HUES64 (cell line): Measurements from ENCODE around the gene MS4A15.
"Not testable (repeated sequence)": the region's sequence is repeated elsewhere in the genome, so short reads cannot be mapped to it uniquely, and the experiment has no call there.

ENCODE experiments used
- H3K27ac ChIP-seq: 2 replicates; pipeline ENCODE4 v1.7.0; 2013; ENCODE audit warnings: low read depth, low read length, inconsistent platforms
- H3K27me3 ChIP-seq: 2 replicates; pipeline ENCODE4 v1.6.1; 2013; ENCODE audit warnings: mild to moderate bottlenecking, low read length; ENCODE audit not compliant: insufficient read depth
- H3K36me3 ChIP-seq: 2 replicates; pipeline ENCODE4 v1.6.1; 2013; ENCODE audit warnings: mild to moderate bottlenecking, low read length; ENCODE audit not compliant: insufficient read depth
- H3K4me1 ChIP-seq: 2 replicates; pipeline ENCODE4 v1.6.1; 2013; ENCODE audit warnings: mild to moderate bottlenecking, low read length, moderate library complexity; ENCODE audit not compliant: insufficient read depth
- H3K4me3 ChIP-seq: 2 replicates; pipeline ENCODE4 v1.5.1; 2013; ENCODE audit warnings: mild to moderate bottlenecking, low read length, moderate library complexity
- H3K9ac ChIP-seq: 2 replicates; pipeline ENCODE4 v1.6.1; 2013; ENCODE audit warnings: mild to moderate bottlenecking, low read depth, low read length
- H3K9me3 ChIP-seq: 2 replicates; pipeline ENCODE4 v1.6.1; 2013; ENCODE audit warnings: low read depth, low read length; ENCODE audit not compliant: insufficient read depth
- WGBS: fragments of 150-250, 120-280 bp; methylation state at CpG from one replicate; pipeline ENCODE4 v1.1.7; 2013; ENCODE audit warnings: missing lambda C conversion rate; 5-methylcytosine and 5-hydroxymethylcytosine counted together

Gene MS4A15

DNA sequence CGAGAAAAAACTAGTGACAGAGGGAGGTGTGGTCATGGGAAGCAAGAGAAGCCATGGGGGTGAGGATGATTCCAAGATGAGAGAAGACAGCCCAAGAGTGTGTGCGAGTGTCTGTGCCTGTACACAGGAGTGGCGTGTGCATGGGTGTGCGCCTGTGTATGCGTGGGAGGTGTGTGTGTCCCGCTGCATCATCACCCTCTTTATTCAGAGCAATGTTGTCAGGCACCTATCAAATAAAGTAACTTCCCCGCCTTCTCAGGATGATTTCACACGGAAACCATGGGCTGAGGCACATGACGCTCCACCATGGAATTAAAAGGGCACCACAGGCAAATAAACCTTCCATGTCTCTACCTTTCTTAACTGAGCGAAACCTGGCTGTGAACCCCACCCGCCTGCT lies 53.0 kb downstream of the MS4A15 start:
- Histone ChIP-seq H3K9ac (no peak overlapping the region), H3K27me3 (no peaks in the 10 kb centered on the region; the same call in 1 of the 2 replicates), H3K9me3 (no peaks in the 10 kb centered on the region), H3K27ac (no peak overlapping the region), H3K36me3 (no peaks in the 10 kb centered on the region), H3K4me3 (no peak overlapping the region), H3K4me1 (no peaks in the 10 kb centered on the region)
- WGBS, result 95% methylated on average over 11 of the region's 11 CpGs

GRCh38 chr11:60810151-60810550 lies 53.5 kb downstream of the MS4A15 start:
- no peak overlapping the region for H3K9ac ChIP-seq
- WGBS, result 97% methylated on average over 4 of the region's 4 CpGs

DNA sequence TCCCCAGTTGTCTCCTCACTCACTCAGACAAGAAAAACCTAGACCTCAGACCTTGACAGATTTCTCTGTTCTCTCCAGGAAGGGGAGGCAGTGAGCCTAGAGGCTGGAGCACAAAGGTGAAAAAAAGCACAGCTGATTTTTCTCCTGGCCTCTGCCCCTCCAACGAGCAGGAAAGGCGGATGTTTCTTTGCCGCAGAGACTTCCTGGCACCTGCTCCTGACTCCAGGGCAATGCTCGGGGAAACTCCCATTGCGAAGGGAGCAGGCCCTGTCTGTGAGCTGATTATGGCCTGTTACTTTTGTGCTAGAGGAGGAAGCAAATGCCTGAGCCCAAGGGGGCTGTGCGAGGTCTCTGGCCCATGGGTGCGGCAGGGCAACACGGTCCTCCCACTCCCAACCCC lies 53.9 kb downstream of the MS4A15 start:
- H3K4me1 ChIP-seq, result no peaks in the 10 kb centered on the region
- no peaks in the 10 kb centered on the region for H3K9me3 ChIP-seq
- WGBS, result 85% methylated on average over 8 of the region's 8 CpGs
- no peak overlapping the region for H3K9ac ChIP-seq
- no peaks in the 10 kb centered on the region for H3K36me3 ChIP-seq
- H3K4me3 ChIP-seq, result no peak overlapping the region
- no peak overlapping the region for H3K27ac ChIP-seq
- H3K27me3 ChIP-seq, result no peaks in the 10 kb centered on the region; the same call in 1 of the 2 replicates

More at GRCh38 chr11:60810151-60810550, 53.5 kb downstream of the MS4A15 start:
- no peaks in the 10 kb centered on the region for H3K36me3 ChIP-seq
- H3K27ac ChIP-seq, result no peak overlapping the region
- H3K27me3 ChIP-seq, result no peaks in the 10 kb centered on the region; the same call in 1 of the 2 replicates
- no peaks in the 10 kb centered on the region for H3K9me3 ChIP-seq
- no peaks in the 10 kb centered on the region for H3K4me1 ChIP-seq
- no peak overlapping the region for H3K4me3 ChIP-seq

GRCh38 chr11:60813324-60813723 lies 56.7 kb downstream of the MS4A15 start:
- H3K27ac ChIP-seq, result no peak overlapping the region
- H3K4me1 ChIP-seq, result no peaks in the 10 kb centered on the region
- WGBS, result 90% methylated on average over 1 of the region's 1 CpG
- no peak overlapping the region for H3K4me3 ChIP-seq
- no peak overlapping the region for H3K9ac ChIP-seq
- H3K27me3 ChIP-seq, result no peaks in the 10 kb centered on the region; the same call in 1 of the 2 replicates
- H3K36me3 ChIP-seq, result no peaks in the 10 kb centered on the region
- H3K9me3 ChIP-seq, result peaks cover 10% of the 10 kb centered on the region

- WGBS, result 88% methylated on average over 2 of the region's 2 CpGs
- no peaks in the 10 kb centered on the region for H3K36me3 ChIP-seq
- H3K9ac ChIP-seq, result no peak overlapping the region
- H3K4me3 ChIP-seq, result no peak overlapping the region
- H3K27me3 ChIP-seq, result no peaks in the 10 kb centered on the region; the same call in 1 of the 2 replicates
- H3K9me3 ChIP-seq, result peaks cover 10% of the 10 kb centered on the region
- no peak overlapping the region for H3K27ac ChIP-seq
- H3K4me1 ChIP-seq, result no peaks in the 10 kb centered on the region
Observed at GRCh38 chr11:60814112-60814511, 57.4 kb downstream of the MS4A15 start.

DNA sequence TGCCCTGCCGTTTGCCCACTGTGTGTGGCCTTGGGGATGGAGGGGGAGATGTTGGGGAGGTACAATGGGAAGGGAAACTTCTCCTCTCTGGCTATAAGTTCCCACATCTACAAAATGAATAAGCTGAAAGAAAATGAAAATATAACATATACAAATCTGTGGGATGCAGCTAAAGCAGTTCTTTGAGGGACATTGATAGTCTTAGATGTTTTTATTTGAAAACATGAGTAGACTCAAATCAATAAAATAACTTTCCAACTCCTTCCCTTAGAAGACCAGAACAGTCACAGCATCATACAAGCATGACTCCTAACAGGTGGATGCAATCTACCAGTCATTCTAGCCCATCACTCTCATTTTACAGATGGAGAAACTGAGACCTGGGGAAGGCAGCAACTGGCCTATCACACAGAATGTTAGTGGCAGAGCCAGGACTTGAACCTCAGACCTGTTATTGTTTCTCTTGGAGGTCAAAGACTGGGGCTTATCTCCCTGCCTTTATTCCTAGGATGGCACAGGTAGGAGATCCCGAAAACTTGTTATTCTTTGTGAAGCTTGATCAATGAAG lies 60.0 kb downstream of the MS4A15 start:
- WGBS, result 95% methylated on average over 2 of the region's 2 CpGs
- Histone ChIP-seq H3K9ac (no peak overlapping the region), H3K27me3 (no peaks in the 10 kb centered on the region), H3K4me3 (no peak overlapping the region), H3K36me3 (no peaks in the 10 kb centered on the region), H3K9me3 (peaks cover 10% of the 10 kb centered on the region), H3K4me1 (no peaks in the 10 kb centered on the region), H3K27ac (no peak overlapping the region)

GRCh38 chr11:60818057-60818456 lies 61.4 kb downstream of the MS4A15 start:
- Histone ChIP-seq H3K36me3 (no peaks in the 10 kb centered on the region), H3K4me1 (no peaks in the 10 kb centered on the region), H3K27ac (no peak overlapping the region), H3K9me3 (peaks cover 10% of the 10 kb centered on the region), H3K9ac (no peak overlapping the region), H3K27me3 (no peaks in the 10 kb centered on the region), H3K4me3 (no peak overlapping the region)
- 88% methylated on average over 4 of the region's 4 CpGs for WGBS

DNA sequence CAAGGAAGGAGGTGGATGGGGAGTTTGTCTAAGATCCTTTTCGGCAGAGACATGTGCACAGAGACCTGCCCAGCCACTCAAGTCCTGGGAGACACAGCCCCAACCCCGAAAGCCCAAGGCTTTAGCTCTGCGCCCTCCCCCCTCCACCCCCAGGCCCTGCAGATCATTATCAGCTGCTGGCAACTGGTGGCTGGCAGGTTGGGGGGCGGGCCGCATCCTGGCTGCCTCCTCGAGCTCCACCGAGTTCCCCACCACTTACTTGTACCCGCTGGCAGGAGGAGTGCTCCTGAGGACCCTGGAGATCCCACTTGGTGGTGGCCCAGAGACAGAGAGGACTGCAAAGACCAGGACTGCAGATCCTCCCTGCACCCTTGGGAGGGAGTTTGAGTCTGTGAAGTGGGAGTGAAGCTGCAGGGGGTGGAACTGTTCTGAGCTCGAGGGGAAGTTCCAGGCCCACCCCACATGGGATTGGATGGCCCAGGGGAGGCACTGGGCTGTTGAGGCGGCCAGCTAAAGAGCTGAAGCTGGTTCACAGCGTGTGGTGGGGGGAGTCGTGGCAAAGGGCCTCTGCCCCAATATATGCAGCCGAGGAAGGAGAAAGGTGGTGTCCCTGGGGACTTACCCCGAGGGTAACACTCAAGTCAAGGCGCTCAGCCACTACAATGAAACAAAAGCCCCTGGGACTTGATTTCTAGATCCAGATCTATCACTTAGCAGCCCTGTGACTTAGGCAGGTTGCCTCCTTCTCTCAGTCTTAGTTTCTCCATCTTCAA lies 65.3 kb downstream of the MS4A15 start:
- H3K36me3 ChIP-seq, result no peaks in the 10 kb centered on the region
- peaks cover 3% of the 10 kb centered on the region for H3K9me3 ChIP-seq
- no peak overlapping the region for H3K9ac ChIP-seq
- no peaks in the 10 kb centered on the region for H3K27me3 ChIP-seq
- WGBS, result 86% methylated on average over 15 of the region's 15 CpGs
- no peaks in the 10 kb centered on the region for H3K4me1 ChIP-seq
- H3K27ac ChIP-seq, result no peak overlapping the region
- no peak overlapping the region for H3K4me3 ChIP-seq

DNA sequence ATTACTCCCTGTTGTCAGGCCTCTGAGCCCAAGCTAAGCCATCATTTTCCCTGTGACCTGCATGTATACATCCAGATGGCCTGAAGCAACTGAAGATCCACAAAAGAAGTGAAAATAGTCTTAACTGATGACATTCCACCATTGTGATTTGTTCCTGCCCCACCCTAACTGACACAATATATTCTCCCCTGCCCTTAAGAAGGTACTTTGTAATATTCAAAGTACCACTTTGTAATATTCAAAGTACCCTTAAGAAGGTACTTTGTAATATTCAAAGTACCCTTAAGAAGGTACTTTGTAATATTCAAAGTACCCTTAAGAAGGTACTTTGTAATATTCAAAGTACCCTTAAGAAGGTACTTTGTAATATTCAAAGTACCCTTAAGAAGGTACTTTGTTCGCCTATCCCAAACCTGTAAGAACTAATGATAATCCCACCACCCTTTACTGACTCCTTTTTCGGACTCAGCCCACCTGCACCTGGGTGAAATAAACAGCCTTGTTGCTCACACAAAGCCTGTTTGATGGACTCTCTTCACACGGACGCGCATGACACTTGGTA lies 67.2 kb downstream of the MS4A15 start:
- not testable (repeated sequence) for H3K4me1 ChIP-seq, H3K9me3 ChIP-seq, H3K36me3 ChIP-seq, H3K4me3 ChIP-seq, H3K27ac ChIP-seq, H3K9ac ChIP-seq, H3K27me3 ChIP-seq
- 91% methylated on average over 5 of the region's 5 CpGs for WGBS

GRCh38 chr11:60825118-60825517 lies 68.5 kb downstream of the MS4A15 start:
- H3K36me3 ChIP-seq, result no peaks in the 10 kb centered on the region
- no peak overlapping the region for H3K4me3 ChIP-seq
- H3K9me3 ChIP-seq, result no peaks in the 10 kb centered on the region
- WGBS, result 87% methylated on average over 5 of the region's 5 CpGs
- no peaks in the 10 kb centered on the region for H3K4me1 ChIP-seq
- no peaks in the 10 kb centered on the region for H3K27me3 ChIP-seq
- H3K9ac ChIP-seq, result no peak overlapping the region
- no peak overlapping the region for H3K27ac ChIP-seq

DNA sequence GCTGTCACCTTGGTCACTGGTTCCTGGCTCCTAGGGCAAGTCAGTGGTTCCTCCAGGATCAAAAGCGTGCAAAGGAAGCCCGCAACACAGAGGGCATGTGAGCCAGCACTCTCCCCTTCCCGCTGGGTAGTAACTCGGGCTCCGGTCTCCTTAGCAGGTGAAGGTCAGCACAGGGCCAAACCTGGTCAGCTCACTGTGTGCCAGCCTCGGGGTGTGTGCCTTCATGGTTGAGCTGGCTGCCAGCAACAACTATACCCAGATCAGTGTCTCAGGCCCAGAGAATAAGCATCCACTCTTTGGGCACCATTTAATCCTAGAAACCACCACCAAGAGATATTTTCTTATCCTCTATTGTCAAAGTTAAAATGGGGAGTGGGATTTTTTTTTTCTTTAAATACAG lies 69.1 kb downstream of the MS4A15 start:
- Histone ChIP-seq H3K4me1 (no peaks in the 10 kb centered on the region), H3K4me3 (no peak overlapping the region), H3K9me3 (no peaks in the 10 kb centered on the region), H3K27ac (no peak overlapping the region), H3K9ac (no peak overlapping the region), H3K27me3 (no peaks in the 10 kb centered on the region), H3K36me3 (no peaks in the 10 kb centered on the region)
- 87% methylated on average over 6 of the region's 6 CpGs for WGBS
